Stimulated activated CD8-positive, alpha-beta memory T cell treated with anti-CD3 and anti-CD28 coated beads, Interleukin-7, amount 100 ng/mL, for 48 hours (primary cell): ENCODE results near the gene FBXO3.

Source experiments
- DNase-seq, 2 donors: peaks; one replicate each; pipeline ENCODE4 v3.0.0-alpha.2; 2020; ENCODE audit warnings: low read depth in 1 of 2; ENCODE audit errors: extremely low read depth in 1 of 2

The FBXO3 gene

GRCh38 chr11:33704240-33705002 is 69.9 kb downstream of the FBXO3 start:
- DNase-seq: no peak

- DNase-seq: no peak
These were observed 70.5 kb downstream of the FBXO3 start for GRCh38 chr11:33703788-33704187.

DNA sequence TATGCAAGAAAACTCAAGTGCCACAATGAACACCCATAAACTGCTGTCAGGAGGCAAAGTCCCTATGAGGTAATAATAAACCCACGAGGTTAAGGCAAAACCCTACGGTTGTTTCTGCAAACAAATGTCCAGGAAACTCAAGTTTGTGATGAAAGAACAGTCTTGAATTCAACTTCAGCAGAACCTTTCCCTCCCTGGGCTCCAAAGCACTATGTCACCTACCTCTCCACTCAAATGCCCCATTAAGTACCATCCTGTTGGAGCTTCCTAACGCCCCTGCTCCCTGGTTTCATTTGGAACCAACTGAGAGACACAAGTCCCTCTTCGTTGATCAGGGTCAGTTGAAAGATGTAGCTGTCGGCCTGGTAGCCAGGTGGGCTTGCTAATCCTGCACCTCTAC is 71.1 kb downstream of the FBXO3 start:
- DNase-seq: no peak

DNA sequence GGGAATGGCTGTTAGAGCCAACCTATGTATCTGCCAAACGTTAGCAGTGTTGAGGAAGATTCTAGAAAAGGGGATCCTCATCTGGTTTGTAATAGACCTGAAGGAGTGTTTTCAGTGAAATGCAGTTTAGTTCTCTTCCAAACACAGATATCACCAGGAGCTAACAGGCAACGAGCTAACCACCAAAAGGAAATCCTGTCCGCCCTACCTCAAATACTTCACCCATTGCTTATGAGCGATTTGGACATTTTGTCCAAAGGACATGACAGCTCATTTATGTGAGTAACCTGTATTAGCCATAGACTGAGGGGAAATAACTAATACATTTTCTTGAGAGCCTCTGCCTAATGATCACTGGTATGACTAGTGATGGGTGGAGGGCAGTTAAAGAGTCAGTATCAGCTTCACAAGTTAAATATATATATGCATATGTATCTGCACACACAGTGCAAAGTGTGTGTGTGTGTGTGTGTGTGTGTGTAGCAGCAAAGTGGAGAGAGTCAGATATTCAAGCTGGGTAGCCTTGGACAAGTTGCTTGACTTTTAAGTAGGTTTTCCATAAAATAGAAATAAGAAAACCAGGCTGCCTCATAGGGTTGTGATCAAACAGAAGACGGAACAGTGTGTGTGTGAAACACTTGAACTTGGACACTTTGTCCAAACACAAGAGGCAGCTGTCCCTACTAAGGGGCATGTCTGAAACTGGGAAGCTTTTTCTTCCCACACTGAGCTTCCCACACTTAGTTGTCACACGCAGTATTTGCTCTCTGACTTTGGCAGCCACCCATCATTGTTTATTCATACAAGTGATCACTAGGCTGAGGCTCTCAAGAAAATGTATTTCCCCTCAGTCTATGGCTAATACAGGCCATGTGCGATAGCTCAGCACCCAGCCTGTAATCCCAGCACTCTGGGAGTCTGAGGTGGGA is 72.8 kb downstream of the FBXO3 start:
- DNase-seq: no peak

DNA sequence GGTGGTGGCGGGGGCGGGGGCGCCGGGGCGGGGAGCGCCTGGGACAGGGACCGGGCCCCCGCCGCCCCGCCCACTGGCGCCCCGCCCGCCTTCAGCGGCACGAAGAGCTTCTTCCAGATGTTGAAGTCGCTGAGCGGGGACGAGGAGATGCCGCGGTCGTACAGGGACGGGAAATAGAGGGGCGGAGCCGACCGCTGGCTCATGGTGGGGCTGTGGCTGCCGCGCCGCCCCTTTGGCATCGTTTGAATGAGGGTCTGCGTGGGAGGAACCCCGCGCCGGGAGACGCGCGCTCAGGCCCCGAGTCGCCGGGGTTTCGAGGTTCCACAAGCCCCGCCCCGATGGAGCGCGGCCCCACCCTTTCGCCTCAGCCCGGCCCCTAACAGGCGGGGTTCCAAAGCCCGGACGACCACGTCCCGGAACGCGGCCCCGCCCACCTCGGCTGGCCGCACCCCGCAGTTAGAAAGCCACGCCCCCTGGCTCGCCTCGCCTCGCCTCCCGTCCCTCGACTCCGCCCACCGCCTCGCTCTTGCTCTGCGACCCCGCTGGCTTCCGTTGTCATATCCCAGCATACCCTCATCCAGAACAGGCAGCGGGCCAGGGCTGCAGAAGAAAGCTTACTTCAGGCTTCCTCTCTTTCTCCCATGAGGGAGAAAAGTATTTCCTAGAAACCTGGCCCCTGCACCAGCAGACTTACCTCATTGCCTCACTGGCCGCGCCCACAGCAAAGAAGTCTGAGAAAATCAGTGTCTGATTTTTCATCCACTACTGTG is 73.6 kb downstream of the FBXO3 start, which contains the start of gene C11orf91:
C11orf91 (minus strand) TSS at position 325 of the 770 bp plus-strand sequence; CDS start at position 239, 86 bp downstream.
- DNase-seq: peak; percentile 84 to 90

DNA sequence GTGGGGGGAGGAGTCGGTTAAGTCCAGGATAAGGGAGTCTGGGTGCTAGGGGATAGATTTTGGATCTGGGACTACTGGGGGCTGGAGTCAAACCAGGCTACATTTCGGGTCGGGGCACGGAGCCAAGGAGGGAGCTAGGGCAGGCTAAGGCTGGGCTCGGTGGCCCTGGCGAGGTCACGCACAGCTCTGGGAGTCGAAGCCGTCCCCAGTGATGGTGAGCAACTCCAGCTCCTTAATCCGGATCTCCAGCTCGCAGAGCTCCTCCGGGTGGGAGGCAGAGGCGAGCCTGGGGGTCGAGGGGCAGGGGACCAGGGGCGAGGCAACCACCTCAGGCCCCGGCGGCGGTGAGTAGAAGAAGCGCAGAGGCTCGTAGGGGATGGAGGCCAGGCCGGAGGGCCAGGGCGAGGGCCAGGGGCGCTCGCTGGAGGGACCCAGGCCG is 74.2 kb downstream of the FBXO3 start:
- no peak for DNase-seq

DNA sequence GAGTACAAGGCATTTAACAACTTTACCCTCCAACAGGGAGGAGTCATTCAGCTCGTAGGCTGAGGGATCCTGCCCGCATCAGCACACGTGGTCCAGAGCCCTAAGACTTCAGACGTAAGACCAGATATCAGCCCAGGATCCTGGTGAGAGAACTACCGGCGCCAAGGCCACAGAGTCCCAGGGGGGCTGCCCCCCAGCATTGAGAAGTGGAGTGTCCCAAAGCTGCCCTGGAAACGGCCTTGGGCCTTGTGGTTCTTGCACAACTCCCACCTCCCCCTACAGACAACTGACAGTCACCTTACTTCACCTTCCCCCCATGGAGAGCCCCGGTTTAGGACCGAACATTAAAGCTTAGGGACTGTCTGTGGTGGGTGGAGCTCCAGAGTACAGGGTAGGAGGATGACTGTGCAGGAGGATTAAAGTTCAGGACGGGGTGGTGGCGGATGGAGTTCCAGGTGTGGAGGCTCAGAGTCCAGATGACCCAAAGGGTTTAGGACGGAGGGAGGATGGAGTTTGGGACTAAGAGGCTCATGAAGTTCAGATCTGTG is 74.7 kb downstream of the FBXO3 start:
- DNase-seq: no peak

DNA sequence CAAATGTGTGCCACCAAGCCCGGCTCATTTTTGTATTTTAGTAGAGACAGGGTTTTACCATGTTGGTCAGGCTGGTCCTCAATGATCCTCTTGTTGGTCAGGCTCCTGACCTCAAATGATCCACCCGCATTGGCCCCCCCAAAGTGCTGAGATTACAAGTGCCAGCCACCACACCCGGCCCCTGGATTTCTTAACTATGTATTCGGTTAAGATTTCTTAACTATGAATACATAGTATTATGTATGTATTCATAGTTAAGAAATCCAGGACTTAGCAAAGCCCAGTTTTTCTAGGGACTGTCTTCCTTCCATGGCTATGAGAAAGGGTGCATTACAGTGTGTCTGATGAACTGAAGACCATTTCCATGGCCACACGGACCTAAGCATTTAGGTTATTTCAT is 75.4 kb downstream of the FBXO3 start:
- no peak for DNase-seq

- no peak for DNase-seq
These were observed 76.3 kb downstream of the FBXO3 start for GRCh38 chr11:33697997-33698396.

- DNase-seq: no peak
These were observed 77.2 kb downstream of the FBXO3 start for GRCh38 chr11:33696931-33697638.

DNA sequence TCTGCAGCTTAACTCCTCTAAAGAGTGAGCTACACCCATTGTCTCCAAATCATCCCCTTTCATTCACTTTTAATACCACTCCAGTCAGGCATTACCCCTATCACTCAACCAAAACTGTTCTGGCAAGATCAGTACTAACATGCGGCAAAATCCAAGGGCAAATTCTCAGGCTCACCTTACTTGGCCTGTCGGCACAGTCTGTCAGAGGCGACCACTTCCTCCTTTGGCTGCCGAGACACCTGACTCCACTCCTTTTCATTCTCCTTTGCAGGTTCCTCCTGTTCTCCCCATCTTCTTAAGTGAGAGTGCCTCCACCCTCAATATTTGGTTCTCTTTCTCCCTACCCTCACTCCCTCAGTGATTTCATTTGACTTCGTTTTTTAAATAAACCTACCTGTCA is 77.9 kb downstream of the FBXO3 start:
- DNase-seq: no peak

DNA sequence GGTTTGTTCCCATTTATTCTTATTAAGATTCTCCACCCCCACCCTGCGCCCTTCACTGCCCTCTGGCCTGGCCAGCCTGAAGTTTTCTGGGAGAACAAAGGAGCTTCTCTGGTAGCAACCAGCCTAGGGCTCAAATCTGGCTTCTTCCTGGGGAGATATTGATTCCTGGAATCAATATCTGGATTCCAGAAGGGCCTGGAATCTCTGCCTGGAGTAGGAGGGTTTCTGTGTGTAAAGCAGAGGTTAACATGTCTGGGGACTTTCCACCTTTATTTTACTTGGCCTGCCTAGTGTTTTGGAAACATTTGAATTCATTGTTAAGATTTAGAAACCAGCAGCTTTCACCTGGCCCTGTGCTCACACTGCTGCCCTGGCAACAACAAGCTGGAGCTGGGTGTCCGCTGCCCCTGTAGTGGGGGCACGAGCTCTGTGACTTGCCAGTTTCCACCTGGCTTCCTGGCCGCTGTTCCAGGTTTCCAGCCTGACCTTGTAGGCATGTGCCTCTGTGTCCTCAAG is 79.2 kb downstream of the FBXO3 start:
- DNase-seq: no peak

DNA sequence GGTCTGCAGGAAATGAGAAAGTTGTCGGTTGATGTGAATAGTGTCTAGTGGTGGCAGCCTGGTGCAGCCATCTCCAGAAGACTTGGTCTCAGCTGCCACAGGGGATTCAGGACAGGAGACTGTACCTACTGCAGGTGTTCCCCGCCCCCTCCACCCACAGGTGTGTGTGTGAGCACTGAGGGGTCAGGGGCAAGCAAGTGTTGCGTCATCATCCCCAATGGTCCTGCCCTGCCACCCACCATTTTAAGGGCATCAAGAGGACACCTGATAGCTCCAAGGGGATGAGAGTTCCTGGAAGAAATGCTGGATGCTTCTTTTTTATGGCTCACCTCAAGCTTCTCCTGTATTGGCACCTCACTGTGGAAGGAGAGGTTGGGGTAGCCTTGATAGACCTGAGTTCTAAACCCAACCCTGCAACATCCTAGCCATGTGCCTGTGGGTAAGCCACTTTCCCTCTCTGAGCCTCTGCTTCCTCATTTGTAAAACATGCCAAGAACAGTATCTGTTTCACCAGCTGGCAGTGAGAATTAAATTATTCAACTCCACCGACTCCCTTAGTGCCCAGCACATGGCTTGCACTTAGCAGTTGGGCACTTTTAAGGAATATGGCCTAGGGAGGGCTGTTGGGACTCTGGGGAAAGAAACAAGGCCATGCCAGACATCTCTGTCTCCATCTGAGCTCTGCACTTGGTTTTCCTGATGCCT is 79.8 kb downstream of the FBXO3 start:
- DNase-seq: no peak

- DNase-seq: no peak
These were observed 81.8 kb downstream of the FBXO3 start for GRCh38 chr11:33692541-33692940.

DNA sequence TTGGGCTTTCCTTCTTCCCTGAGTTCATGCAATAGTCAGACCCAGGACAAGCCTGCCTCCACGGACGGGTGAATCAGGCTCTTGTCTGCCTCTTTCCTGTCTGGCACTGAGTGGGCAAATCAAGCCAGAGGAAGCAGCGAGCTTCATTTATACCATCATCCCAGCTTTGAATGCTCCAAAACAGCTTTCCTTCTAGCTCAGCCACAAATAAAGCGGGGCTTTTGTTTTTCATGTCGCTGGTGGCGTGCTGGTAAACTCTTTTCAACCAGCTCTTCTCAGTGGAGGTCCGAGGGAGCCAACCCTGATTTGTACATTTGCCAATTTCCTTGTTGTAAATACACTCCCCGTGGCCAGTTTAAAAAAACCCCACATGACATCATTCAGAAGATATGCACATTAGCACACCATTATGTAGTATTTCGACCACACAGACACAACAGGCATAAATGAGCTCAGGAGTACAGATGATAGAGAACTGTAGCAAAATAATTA is 82.3 kb downstream of the FBXO3 start:
- no peak for DNase-seq

DNA sequence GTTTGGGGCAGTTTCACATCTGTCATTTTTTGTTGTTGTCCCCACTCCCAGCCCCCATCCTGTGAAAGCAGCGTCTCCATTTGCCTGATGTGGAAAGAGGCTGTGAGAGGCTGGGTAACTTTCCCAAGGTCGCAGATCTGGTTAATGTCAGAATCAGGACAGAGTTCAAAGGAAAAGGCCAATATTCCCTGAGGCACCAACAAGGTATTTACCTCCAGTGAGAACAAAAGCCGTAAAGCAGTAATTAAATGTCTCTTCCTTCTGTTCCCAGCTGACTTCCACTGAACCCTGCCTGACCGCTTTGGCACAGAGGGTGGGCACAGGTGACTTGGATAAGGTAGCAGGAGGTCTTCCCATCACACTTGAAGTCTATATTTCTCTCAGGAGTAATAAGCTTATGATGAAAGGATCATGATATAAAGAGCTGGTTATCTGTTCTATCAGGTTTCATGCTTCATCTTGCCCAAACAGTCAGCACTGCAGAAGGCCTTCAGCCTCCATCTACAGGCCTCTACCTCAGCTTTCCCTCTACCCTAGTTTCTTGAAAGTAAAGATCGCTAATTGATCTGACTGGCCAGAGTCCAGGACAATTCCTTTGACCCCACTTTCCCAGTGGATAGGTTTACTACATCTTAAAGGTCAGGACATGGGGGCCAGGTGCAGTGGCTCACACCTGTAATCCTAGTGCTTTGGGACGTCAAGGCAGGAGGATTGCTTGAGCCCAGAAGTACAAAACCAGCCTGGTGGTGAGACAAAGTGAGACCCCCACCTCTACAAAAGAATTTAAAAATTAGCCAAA is 83.1 kb downstream of the FBXO3 start:
- no peak for DNase-seq
